Activated CD8-positive, alpha-beta memory T cell treated with anti-CD3 and anti-CD28 coated beads for 24 hours (primary cell): ENCODE results near the gene KRTAP4-1.
"Not testable (repeated sequence)": the region's sequence is repeated elsewhere in the genome, so short reads cannot be mapped to it uniquely, and the experiment has no call there.

Source experiments
- DNase-seq: peaks from one replicate; pipeline ENCODE4 v3.0.0-alpha.2; 2020

KRTAP4-1 gene

DNA sequence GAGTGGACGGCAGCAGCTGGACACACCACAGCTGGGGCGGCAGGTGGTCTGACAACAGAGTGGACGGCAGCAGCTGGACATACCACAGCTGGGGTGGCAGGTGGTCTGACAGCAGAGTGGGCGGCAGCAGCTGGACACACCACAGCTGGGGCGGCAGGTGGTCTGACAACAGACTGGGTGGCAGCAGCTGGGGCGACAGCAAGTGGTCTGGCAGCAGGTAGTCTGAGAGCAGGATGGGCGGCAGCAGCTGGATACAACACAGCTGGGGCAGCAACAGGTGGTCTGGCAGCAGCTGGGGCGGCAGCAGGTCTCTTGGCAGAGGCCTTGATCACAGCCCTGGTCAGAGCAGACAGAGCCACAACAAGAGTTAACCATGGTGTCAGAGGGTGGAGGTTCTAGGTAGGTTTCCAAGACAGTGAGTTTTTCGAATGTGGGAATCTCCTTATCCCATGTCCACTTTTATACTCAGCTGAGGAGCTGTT is at the start of gene KRTAP4-1:
Gene KRTAP4-1, minus strand, starts transcription at position 432 of the 482 bp plus-strand sequence. Its CDS starts 57 bp downstream, at position 375.
- no peak for DNase-seq

- DNase-seq = not testable (repeated sequence)
These were observed 47.8 kb upstream of the KRTAP4-1 start, which contains the start of gene KRTAP9-3 for GRCh38 chr17:41232399-41233105. Gene KRTAP9-3, plus strand, starts transcription at chr17:41232449. Its CDS starts 53 bp downstream, at chr17:41232502.

DNA sequence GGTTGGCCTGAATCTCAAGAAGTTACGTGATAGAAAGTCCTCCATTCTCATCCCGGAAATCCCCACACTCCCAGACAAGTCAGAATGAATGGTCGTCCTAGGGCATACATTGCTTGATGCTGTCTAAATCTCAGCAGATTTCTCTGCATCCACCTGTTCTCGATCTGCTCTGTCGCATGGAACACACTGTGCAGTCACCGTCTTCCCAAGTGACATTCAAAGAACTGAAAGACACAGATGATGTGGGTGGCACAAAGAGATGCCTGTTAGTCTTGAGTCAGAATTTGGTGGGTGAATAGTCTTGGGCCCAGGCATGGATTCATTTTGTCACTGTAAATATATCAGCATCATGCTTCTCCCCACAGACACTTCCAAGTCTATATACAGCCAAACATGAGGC is 47.0 kb upstream of the KRTAP4-1 start:
- no peak for DNase-seq

DNA sequence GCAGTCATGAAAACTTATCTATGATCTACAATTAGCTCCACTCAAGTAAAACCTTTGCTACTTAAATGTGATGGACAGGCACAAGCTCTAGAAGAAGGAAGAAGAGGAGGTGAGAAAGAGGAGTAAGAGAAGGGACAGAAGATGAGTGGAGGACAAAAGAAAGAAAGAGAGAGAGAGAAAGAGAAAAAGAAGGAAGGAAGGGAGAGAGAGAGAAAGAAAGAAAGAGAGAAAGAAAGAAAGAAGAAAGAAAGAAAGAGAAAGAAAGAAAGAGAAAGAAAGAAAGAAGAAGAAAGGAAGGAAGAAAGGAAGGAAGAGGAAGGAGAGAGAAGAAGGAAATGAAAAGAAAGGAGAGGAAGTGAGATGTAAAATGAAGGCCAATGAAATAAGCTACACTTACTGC is 45.4 kb upstream of the KRTAP4-1 start:
- DNase-seq = no peak

- not testable (repeated sequence) for DNase-seq
These were observed 41.9 kb upstream of the KRTAP4-1 start, which contains the start of gene KRTAP9-2 for GRCh38 chr17:41226598-41227095. Gene KRTAP9-2, plus strand, starts transcription at chr17:41226648. Its CDS starts 7 bp downstream, at chr17:41226655.

- no peak for DNase-seq
These were observed 41.3 kb upstream of the KRTAP4-1 start for GRCh38 chr17:41226051-41226450.

DNA sequence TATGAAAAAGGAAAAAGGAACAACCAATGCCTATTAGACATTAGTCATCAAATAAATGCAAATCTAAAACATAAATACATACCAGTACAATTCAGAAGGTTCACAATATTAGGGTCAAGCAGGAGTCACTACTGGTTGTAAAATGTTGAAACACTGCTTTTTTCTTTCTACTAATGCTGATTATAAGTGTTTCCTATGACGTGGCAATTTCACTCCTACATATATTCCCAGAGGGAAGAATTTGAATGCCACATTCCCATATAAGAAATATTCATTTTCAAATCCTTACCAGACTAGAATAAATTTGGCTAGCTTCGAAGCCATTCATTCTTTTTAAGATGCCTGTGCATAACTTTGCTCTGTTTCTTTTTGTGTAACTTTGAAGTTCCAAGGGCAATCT is 39.1 kb upstream of the KRTAP4-1 start:
- DNase-seq = no peak

- no peak for DNase-seq
These were observed 31.0 kb upstream of the KRTAP4-1 start for GRCh38 chr17:41215681-41216080.

DNA sequence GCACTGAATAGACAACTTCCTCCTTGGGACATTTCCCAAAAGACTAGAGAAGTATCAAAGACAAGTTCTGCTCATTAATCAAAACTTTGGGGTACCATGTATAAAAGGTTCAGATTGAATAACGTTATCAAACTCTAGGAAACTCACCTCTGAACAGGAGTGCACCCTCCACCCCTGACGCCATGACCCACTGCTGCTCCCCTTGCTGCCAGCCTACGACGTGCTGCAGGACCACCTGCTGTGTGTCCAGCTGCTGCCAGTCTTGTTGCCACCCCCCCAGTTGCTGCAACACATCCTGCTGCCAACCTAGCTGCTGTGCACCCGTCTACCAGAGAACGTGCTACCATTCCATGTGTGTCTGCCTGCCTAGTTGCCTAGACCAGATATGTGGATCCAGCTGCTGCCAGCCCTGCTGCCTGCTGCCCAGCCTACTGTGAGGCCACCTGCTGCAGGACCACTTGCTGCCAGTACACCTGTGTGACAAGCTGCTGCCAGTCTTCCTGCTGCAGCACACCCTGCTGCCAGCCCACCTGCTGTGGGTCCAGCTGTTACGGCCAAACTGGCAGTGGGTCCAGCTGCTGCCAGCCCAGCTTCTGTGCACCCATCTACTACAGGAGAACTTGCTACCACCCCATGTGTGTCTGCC is 27.9 kb upstream of the KRTAP4-1 start:
- DNase-seq = no peak

DNA sequence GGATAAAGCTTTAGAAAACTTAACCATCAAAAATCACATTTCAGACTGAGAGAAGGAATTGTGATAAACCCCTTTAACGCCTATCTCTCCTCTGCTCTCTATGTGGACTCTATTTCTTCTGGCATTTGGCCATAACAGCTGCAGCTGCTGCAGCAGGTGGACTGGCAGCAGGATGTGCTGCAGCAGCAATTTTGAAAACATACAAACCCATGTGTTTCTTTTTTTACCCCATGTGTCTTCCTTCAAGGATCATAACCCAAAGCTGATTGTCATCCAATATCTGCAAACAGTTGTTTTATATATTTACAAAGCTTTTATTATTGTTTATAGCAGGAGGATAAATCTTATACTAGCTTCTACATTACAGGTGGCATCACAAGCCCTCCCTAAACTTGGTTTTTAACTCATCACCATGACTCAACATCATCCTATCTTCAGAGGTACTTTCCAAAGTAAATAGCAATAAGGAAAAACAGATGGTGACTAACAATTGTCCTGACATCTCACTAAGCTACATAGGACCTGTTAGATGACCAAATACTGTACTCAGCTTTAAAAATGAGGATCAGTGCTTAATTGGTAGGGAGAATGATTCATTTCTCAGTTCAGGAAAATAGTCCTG is 27.2 kb upstream of the KRTAP4-1 start:
- DNase-seq = no peak

DNA sequence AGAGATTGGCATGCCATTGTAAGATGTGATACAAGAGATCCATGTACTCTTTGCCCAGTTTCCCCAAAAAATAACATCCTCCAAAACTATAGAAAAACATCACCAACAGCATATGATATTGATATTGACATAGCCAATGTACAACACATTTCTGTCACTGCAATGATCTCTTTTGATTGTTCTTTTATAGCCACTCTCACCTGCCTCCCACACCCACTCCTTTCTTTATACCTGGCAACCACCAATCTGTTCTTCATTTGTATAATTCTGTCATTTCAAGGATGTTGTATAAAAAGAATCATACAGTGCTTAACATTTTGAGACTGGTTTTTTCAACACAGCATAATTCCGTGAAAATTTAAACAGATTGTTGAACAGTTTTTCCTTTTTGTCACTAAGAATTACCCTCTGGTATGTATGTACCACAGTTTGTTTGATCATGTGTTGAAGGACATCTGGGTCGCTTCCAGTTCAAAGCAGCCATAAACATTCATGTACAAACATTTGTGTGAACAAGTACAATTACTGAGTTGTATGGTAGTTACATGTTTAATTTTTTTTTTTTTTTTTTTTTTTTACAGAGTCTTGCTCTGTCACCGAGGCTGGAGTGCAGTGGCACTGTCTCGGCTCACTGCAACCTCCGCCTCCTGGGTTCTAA is 14.8 kb upstream of the KRTAP4-1 start:
- DNase-seq = no peak

DNA sequence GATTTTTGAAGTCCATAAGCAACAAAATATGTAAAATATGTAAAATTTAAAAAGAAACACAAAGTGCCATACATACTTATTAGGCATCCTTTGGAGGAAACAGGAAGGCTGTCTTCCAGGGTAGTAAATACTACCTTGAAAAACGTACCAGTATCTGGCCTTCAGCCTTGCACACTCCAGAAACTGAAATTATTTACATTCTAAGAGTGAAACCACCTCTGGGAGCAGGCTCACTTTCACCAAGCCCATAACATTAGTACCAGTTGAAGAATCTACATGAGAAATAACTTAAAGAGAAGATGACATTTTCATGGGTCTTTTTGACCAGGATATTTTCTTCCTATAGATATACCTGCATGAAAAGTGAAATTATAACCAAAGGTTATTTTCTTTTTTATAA is 11.4 kb upstream of the KRTAP4-1 start:
- DNase-seq = no peak

DNA sequence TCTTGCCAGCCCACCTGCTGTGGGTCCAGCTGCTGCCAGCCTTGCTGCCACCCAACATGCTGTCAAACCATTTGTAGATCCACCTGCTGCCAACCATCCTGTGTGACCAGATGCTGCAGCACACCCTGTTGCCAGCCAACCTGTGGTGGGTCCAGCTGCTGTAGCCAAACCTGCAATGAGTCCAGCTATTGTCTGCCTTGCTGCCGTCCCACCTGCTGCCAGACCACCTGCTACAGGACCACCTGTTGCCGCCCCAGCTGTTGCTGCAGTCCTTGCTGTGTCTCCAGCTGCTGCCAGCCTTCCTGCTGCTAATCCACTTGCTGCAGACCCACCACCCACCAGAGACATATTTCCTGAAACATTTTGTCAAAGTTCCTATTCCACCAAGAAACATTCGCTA is 5.6 kb upstream of the KRTAP4-1 start:
- no peak for DNase-seq

GRCh38 chr17:41189837-41190318 is 5.2 kb upstream of the KRTAP4-1 start, which contains the start of gene KRTAP9-1:
Gene KRTAP9-1, plus strand, starts transcription at chr17:41189887. Its CDS starts 0 bp downstream, at chr17:41189887.
- not testable (repeated sequence) for DNase-seq

- DNase-seq = no peak
These were observed 2.2 kb upstream of the KRTAP4-1 start for GRCh38 chr17:41186872-41187271.

GRCh38 chr17:41185001-41185400 is 290 bp upstream of the KRTAP4-1 start:
- DNase-seq = no peak

GRCh38 chr17:41178843-41179616 is 5.7 kb downstream of the KRTAP4-1 start:
- no peak for DNase-seq

DNA sequence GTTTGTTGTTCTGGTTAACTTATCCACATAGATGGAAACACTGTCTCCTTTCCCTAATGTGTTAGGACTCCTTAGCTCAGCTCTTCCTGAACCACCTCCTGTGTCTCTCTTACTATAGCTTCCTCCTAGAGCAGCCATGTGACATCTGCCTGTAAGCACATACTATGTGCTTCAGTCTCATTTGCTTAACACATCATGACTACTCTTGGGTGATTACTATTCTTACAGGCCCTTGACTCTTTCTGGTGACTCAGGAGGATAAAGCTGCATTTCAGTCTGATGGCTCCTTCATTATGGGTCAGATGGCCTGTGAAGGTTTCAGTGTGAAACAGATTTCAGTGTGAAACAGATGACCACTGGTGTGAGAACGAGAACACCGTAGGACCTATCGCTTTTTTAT is 6.4 kb downstream of the KRTAP4-1 start:
- no peak for DNase-seq

DNA sequence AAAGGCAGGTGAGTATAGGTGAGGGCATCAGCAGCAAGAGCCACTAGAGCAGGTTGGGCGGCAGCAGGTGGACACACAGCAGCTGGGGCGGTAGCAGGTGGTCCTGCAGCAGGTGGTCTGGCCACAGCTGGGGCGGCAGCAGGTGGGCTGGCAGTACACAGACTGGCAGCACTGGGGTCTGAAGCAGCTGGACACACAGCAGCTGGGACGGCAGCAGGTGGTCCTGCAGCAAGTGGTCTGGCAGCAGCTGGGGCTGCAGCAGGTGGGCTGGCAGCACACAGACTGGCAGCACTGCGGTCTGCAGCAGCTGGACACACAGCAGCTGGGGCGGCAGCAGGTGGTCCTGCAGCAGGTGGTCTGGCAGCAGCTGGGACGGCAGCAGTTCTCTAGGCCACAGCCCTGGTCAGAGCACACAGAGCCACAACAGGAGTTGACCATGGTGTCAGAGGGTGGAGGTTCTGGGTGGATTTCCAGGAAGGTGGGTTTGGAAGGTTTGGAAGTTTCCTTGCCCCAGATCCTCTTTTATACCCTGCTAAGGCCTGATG is 6.9 kb downstream of the KRTAP4-1 start, which contains the start of gene KRTAP4-2:
Gene KRTAP4-2, minus strand, starts transcription at position 495 of the 545 bp plus-strand sequence. Its CDS starts 57 bp downstream, at position 438.
- no peak for DNase-seq

- DNase-seq = no peak
These were observed 7.8 kb downstream of the KRTAP4-1 start for GRCh38 chr17:41176744-41177387.

DNA sequence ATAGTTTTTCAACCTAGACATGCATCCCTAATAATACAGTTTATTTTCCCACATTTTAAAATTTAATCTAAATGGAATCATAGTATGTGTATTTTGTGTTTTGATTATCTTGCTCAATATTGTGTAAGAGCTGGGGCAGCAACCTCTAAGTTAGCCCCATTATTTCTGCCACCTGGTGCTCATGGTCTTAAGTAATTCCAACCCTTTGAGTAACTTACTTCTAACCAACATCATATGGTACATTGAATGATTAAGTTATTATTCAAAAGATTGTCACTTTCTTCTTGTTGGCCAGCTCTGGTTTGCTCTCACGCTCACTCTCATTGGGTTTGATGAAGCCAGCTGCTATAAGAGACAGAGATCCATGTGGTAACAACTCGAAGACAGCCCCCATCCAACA is 12.8 kb downstream of the KRTAP4-1 start:
- DNase-seq = no peak
